ENCODE measurements around the gene ADD3. TPM values are rescaled to one million over a fixed set of nuclear protein-coding genes. Genes with fewer than 3 reads are reported as not detected.
A peak's percentile ranks its signal among the peaks of the same experiment; 100 is the strongest.
"Not testable (repeated sequence)": the region's sequence is repeated elsewhere in the genome, so short reads cannot be mapped to it uniquely, and the experiment has no call there.

Gene ADD3
- total RNA-seq, 1 donor from 2014 or later = 14.2 TPM

- ATAC-seq (peak; percentile 96), DNase-seq (ENCODE audit: low spot score) (peak; percentile 70)
Measured at GRCh38 chr10:110032801-110033700, 25.3 kb downstream of the ADD3 start.

GRCh38 chr10:110033701-110034235 is 26.0 kb downstream of the ADD3 start:
- DNase-seq (ENCODE audit: low spot score) = no peak

GRCh38 chr10:110034596-110034995 is 26.8 kb downstream of the ADD3 start:
- no peak for ATAC-seq
- DNase-seq (ENCODE audit: low spot score) = no peak

More at GRCh38 chr10:110033701-110034235, 26.0 kb downstream of the ADD3 start:
- ATAC-seq = no peak

DNA sequence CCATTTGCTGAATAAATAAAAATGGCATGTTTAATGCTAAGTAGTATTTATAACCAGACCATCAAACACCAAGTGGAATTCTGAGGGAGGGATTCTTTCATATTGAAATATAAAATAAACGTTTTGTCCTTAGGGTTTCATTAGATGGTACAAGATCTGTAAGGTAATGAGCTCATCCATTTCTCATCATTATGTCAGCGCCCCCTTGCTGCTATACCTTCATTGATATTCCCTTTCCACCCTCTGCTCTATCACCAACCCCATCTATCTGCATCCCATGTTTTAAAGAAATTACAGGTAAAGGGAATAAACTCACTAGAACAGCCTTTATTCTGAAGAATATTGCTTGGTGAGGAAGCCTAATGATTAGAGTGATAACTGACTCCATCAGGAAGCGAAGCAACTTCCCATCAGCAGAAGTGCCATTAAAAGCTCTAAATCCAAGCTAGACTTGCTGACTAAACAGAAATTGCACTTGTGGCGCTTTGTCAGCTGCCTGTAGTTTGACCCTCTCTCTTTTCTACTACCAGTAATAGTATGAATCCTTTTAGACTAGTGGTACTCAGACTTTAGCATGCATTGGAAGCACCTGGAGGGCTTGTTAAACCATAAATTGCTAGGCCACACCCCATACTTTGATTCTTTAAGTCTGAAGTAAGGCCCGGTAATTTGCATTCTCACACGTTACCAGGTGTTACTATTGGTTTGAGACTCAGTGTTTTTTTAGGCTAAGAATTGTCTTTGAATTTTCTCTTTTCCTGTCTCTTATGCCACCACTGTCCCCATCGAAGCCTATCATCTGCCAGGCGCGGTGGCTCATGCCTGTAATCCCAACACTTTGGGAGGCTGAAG is 27.5 kb downstream of the ADD3 start:
- ATAC-seq (no peak), DNase-seq (ENCODE audit: low spot score) (no peak)

DNA sequence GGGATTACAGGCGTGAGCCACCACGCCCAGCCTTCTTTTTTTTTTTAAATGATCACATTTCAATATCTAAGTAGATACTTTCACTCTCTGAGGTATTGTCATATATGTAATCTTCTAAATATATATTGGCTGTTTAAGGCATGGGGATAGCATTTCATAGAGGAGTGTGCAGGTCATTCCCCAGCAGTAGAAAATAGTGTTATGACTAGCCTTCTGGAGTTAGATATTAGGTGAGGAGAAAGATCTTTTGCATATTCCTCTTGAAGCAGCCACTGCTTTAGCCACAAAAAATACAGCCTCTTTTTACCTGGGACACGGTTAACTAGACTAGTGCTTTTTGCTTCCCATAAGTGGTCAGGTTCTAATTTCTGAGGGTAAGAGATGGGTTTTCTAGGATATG is 28.9 kb downstream of the ADD3 start:
- DNase-seq (ENCODE audit: low spot score) (no peak), ATAC-seq (no peak)

DNA sequence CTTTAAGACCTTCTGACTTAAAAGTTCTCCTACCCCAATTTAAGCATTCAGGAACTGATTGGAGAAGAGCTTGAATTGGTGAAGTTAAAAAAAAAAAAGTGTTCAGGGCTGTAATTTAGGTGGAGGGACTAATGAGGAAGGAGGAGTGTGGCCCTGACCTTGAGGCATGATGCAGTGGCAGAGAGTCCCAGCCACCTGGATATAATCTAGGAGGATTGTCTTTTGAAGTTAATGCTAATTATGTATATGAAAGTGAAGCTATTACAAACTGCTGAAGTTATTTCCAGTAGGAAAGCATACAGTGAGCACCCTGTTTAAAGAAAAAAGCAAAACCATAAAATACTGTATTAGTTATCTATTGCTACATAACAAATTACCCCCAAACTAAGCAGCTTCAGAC is 31.5 kb downstream of the ADD3 start:
- no peak for DNase-seq (ENCODE audit: low spot score)
- no peak for ATAC-seq

- ATAC-seq (no peak), DNase-seq (ENCODE audit: low spot score) (no peak)
Measured at GRCh38 chr10:110040108-110040507, 32.3 kb downstream of the ADD3 start.

DNA sequence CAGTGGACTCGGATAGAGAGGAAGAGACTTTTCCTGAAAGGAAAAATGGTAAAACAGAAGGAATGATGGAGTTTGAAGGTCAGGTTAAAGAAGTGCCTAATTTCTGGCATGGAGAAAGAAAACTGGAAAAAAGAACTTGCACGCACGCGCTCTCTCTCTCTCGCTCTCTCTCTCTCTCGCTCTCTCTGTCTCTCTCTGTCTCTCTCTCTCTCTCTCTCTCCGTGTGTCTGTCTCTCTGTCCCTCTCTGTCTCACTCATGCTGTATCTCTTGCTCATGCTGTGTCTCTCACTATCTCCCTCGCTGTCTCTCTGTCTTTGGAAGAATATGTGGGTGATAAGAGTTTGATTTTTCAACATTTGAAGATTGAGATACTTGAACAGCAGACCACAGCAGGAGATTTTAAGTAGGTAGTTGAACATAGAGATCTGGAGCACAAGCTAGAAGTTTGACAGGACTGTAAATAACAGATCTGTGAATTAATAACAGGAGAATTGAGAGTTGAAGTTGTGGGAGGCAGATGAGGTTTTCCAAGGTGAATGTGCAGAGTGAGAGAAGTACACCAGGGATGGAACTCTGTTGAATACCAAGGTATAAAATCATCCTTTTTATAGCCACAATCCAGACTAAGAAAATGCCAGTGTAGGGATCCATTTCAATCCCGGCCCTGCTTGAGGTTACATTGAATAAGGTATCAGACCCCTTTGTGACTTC is 33.1 kb downstream of the ADD3 start:
- ATAC-seq (no peak), DNase-seq (ENCODE audit: low spot score) (no peak)

GRCh38 chr10:110041479-110041829 is 33.7 kb downstream of the ADD3 start:
- ATAC-seq (no peak), DNase-seq (ENCODE audit: low spot score) (no peak)

GRCh38 chr10:110042181-110042580 is 34.4 kb downstream of the ADD3 start:
- ATAC-seq (no peak), DNase-seq (ENCODE audit: low spot score) (no peak)

DNA sequence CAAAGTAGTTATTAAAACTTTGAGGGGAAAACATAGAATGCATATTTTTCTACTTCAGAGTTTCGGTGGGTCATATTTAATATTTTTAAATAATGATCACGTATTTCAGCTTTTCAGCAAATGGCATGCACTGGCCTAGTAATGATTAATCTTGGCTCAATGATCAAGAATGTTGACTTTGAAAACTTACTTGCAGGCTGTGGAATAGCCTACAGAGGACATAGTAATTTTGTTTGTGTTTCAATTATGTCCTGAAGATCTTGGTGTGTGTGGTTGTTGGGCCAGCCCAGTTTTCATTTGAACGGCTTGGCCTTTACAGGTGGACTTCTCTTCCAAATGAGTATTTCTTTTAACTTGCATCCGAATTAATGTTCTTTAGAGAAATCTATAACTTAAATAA is 35.1 kb downstream of the ADD3 start:
- DNase-seq (ENCODE audit: low spot score) = no peak
- ATAC-seq = peak; percentile 68

- ATAC-seq = no peak
- no peak for DNase-seq (ENCODE audit: low spot score)
Measured at GRCh38 chr10:110044681-110045080, 36.9 kb downstream of the ADD3 start.

DNA sequence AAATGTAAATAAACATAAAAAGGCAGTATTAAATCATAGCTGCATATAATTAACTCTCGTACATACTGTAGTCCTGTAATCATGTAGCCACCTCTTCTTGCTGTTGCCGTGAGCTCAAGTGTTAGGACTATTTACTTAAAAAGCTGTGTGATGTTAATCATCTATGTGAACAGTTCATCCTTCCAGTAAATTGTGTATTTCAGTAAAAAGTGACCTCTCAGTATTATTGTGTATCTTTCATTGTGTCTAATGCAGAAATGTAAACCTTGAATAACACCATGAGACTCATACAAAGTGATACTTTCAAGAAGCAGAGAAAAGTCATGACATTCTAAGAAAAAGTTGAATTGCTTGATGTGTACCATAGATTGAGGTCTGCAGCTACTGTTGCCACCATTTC is 38.0 kb downstream of the ADD3 start:
- ATAC-seq (no peak), DNase-seq (ENCODE audit: low spot score) (no peak)

DNA sequence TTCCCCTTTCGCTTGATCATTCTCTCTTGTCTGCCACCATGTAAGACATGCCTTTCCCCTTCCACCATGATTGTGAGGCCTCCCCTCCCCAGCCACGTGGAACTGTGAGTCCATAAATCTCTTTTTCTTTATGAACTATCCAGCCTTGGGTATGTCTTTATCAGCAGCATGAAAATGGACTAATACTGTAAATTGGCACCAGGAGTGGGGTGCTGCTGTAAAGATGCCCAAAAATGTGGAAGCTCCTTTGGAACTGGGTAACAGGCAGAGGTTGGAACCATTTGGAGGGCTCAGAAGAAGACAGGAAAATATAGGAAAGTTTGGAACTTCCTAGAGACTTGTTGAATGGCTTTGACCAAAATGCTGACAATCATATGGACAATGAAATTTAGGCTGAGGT is 40.4 kb downstream of the ADD3 start:
- ATAC-seq; DNase-seq (ENCODE audit: low spot score): not testable (repeated sequence)

DNA sequence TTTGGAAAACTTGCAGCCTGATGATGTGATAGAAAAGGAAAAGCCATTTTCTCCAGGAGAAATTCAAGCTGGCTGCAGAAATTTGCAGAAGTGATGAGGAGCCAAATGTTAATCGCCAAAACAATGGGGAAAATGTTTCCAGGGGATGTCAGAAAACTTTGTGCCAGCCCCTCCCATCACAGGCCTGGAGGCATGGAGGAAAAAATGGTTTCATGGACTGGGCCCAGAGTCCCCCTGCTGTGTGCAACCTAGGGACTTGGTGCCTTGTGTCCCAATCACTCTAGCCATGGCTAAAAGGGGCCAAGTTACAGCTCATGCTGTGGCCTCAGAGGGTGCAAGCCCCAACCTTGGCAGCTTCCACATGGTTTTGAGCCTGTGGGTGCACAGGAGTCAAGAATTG is 41.0 kb downstream of the ADD3 start:
- DNase-seq (ENCODE audit: low spot score) (no peak), ATAC-seq (no peak)

DNA sequence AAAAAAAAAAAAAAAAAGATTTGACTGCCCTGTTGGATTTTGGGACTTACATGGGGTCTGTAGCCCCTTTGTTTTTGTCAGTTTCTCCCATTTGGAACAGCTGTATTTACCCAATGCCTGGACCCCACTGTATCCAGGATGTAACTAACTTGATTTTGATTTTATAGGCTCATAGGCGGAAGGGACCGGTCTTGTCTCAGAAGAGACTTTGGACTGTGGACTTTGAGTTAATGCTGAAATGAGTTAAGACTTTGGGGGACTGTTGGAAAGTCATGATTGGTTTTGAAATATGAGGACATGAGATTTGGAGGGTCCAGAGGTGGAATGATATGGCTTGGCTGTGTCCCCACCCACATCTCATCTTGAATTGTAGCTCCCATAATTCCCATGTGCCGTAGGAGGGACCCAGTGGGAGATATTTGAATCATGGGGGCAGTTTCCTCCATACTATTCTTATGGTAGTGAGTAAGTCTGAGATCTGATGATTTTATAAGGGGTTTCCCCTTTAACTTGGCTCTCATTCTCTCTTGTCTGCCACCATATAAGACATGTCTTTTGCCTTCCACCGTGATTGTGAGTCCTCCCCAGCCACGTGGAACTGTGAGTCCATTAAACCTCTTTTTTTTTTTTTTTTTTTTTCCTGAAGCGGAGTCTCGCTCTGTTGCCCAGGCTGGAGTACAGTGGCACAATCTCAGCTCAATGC is 42.3 kb downstream of the ADD3 start:
- not testable (repeated sequence) for ATAC-seq; DNase-seq (ENCODE audit: low spot score)

DNA sequence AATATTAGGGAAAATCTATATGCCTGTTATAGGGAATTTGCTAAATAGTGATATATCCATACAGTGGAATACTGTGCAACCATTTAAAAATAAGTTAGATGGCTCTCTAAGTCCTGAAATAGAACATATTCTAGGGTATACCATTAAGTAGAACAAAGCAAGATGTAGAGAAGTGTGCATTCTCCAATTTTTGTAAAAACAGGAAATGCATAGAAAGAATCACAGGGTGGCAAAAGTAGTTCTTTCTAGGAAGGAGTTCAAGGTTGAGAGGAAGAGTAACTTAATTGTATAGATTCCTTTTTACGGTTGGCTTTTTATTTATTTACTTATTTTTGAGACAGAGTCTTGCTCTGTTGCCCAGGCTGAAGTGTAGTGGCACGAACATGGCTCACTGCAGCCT is 43.7 kb downstream of the ADD3 start:
- DNase-seq (ENCODE audit: low spot score) (no peak), ATAC-seq (no peak)

DNA sequence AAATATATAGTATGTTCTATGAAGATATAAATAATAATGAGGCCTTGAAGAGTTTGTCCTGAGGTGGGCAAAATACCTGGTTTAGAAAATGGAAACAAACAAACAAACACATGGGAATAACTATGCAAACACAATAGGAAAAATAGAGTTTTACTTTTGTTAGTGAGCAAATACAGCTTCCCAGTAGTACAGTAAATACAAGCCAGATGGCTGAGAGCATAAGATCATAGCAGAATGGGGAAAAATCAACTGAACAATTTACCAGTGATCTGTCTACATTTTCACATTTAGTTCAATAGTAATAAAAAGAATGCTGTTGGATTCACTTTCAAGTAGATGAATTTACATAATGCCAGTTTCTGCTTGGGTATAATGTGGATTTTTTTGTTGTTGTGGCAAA is 45.1 kb downstream of the ADD3 start:
- DNase-seq (ENCODE audit: low spot score) (no peak), ATAC-seq (no peak)

DNA sequence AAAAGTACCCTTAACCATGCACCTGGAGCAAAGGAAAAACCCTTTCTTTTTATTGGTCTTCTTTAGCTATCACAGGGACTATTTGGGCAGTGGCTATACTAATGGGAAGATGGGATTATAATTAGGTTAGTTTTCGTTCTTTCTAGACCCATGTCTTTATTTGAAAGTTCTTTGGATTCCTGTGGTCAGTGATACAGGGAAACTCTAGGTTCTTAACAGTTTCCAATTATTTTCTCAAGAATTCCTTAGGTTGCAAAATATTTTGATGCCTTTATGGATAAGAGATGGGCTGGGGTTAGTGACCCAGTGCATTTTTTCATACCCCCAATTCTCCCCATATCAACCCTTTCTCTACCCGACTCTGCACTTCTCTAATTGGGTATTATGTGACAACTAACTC is 49.0 kb downstream of the ADD3 start:
- no peak for DNase-seq (ENCODE audit: low spot score)
- ATAC-seq = no peak

- no peak for DNase-seq (ENCODE audit: low spot score)
- ATAC-seq = no peak
Measured at GRCh38 chr10:110057456-110057855, 49.7 kb downstream of the ADD3 start.

Data from left lobe of liver (tissue), 2 donors.